Activated CD8-positive, alpha-beta T cell treated with anti-CD3 and anti-CD28 coated beads for 36 hours (primary cell): ENCODE results near the gene TMPRSS11A. TPM values are rescaled to one million over a fixed set of nuclear protein-coding genes. Genes with fewer than 3 reads are reported as not detected.

ENCODE experiments used
- ATAC-seq: fragments of 200-7000 bp; cut with Tn5 transposase; one replicate; pipeline ENCODE4 v1.10.0; 2021; ENCODE audit warnings: mild to moderate bottlenecking, moderate library complexity
- CTCF ChIA-PET: fragments of 350-600 bp; sonication (Branson Sonifier 250); formaldehyde crosslinking; loops from one replicate; lab custom pipeline; 2021; ENCODE audit warnings: antibody characterized with exemption; lab: Charles Lee
- POLR2A ChIA-PET: fragments of 350-600 bp; sonication (Branson Sonifier 250); formaldehyde crosslinking; loops from one replicate; lab custom pipeline; 2021; ENCODE audit warnings: antibody characterized with exemption; lab: Charles Lee
- DNase-seq: peaks from one replicate; pipeline ENCODE4 v3.0.0-alpha.2; 2020
- H3K27ac Mint-ChIP-seq: one replicate; pipeline ENCODE4 v1.8.0; 2021; ENCODE audit warnings: mild to moderate bottlenecking, mixed read lengths
- H3K27me3 Mint-ChIP-seq: one replicate; pipeline ENCODE4 v1.8.0; 2021; ENCODE audit warnings: mixed read lengths
- H3K36me3 Mint-ChIP-seq: one replicate; pipeline ENCODE4 v1.8.0; 2021; ENCODE audit warnings: low read depth, mixed read lengths
- H3K4me1 Mint-ChIP-seq: one replicate; pipeline ENCODE4 v1.8.0; 2021; ENCODE audit warnings: low read depth, mixed read lengths
- H3K4me3 Mint-ChIP-seq: one replicate; pipeline ENCODE4 v1.8.0; 2021; ENCODE audit warnings: mild to moderate bottlenecking, moderate library complexity, mixed read lengths
- H3K9me3 Mint-ChIP-seq: one replicate; pipeline ENCODE4 v1.8.0; 2021; ENCODE audit warnings: mixed read lengths
- CTCF ChIP-seq: fragments of 200-600 bp; IDR thresholded peaks from one replicate; pipeline ENCODE4 v1.8.0; 2022; ENCODE audit warnings: antibody characterized with exemption, mild to moderate bottlenecking
- intact Hi-C: fragments of 100-400 bp; cut with micrococcal nuclease; formaldehyde crosslinking; loops from one replicate; pipeline ENCODE4 v1.10.0; 2022
- total RNA-seq, 2 experiments: library from RNA; stranded (reverse); gene quantifications; one replicate each; pipeline ENCODE4 v1.2.3, GENCODE V29; 2021

Gene TMPRSS11A
- total RNA-seq, 2 experiments from 2014 or later = not detected

GRCh38 chr4:67899096-67899495, 64.2 kb downstream of the TMPRSS11A start:
- DNase-seq = no peak
- H3K27ac Mint-ChIP-seq = no peak overlapping the region
- H3K4me3 Mint-ChIP-seq = no peak overlapping the region
- ATAC-seq = no peak
- peaks cover 2% of the 10 kb centered on the region for H3K27me3 Mint-ChIP-seq
- intact Hi-C loops = no loop called here
- TF ChIP-seq CTCF = no peak
- H3K9me3 Mint-ChIP-seq = no peaks in the 10 kb centered on the region
- no peaks in the 10 kb centered on the region for H3K4me1 Mint-ChIP-seq
- ChIA-PET CTCF (interaction anchor here (1.2 kb wide), 1 partner anchor 11 kb away, joined by 3 read pairs; no protein-coding TSS in a partner anchor), POLR2A (no interaction called here)
- H3K36me3 Mint-ChIP-seq = no peaks in the 10 kb centered on the region

GRCh38 chr4:67897686-67898085, 65.6 kb downstream of the TMPRSS11A start:
- no peak for TF ChIP-seq CTCF
- Mint-ChIP-seq H3K9me3 (no peaks in the 10 kb centered on the region), H3K27ac (no peak overlapping the region), H3K4me3 (no peak overlapping the region), H3K27me3 (no peaks in the 10 kb centered on the region), H3K4me1 (no peaks in the 10 kb centered on the region), H3K36me3 (no peaks in the 10 kb centered on the region)
- ChIA-PET CTCF (interaction anchor here (2.8 kb wide), 1 partner anchor 13 kb away, joined by 7 read pairs; no protein-coding TSS in a partner anchor), POLR2A (interaction anchor here (0.6 kb wide), 1 partner anchor 24 kb away, joined by 3 read pairs; no protein-coding TSS in a partner anchor)
- DNase-seq (no peak), ATAC-seq (no peak)
- intact Hi-C loops = no loop called here

GRCh38 chr4:67896421-67897065, 66.8 kb downstream of the TMPRSS11A start:
- Mint-ChIP-seq H3K27me3 (no peaks in the 10 kb centered on the region), H3K9me3 (no peaks in the 10 kb centered on the region)

GRCh38 chr4:67894659-67895058, 68.6 kb downstream of the TMPRSS11A start:
- H3K4me1 Mint-ChIP-seq = no peaks in the 10 kb centered on the region
- CTCF ChIA-PET = no interaction called here
- no peak overlapping the region for H3K27ac Mint-ChIP-seq
- POLR2A ChIA-PET = no interaction called here
- no peaks in the 10 kb centered on the region for H3K36me3 Mint-ChIP-seq
- ATAC-seq (no peak), DNase-seq (no peak)
- no peaks in the 10 kb centered on the region for H3K27me3 Mint-ChIP-seq
- no peak overlapping the region for H3K4me3 Mint-ChIP-seq
- intact Hi-C loops = no loop called here
- H3K9me3 Mint-ChIP-seq = no peaks in the 10 kb centered on the region
- no peak for TF ChIP-seq CTCF

More at GRCh38 chr4:67896421-67897065, 66.8 kb downstream of the TMPRSS11A start:
- ATAC-seq = no peak
- POLR2A ChIA-PET = no interaction called here
- Mint-ChIP-seq H3K36me3 (no peaks in the 10 kb centered on the region), H3K4me3 (no peak overlapping the region), H3K27ac (no peak overlapping the region), H3K4me1 (no peaks in the 10 kb centered on the region)
- TF ChIP-seq CTCF = no peak
- intact Hi-C loops = no loop called here
- no peak for DNase-seq
- CTCF ChIA-PET = interaction anchor here (2.8 kb wide), 1 partner anchor 14 kb away, joined by 7 read pairs; no protein-coding TSS in a partner anchor

GRCh38 chr4:67892905-67893304, 70.4 kb downstream of the TMPRSS11A start:
- Mint-ChIP-seq H3K36me3 (no peaks in the 10 kb centered on the region), H3K4me3 (no peak overlapping the region), H3K27ac (no peak overlapping the region), H3K27me3 (no peaks in the 10 kb centered on the region), H3K4me1 (no peaks in the 10 kb centered on the region), H3K9me3 (no peaks in the 10 kb centered on the region)
- no peak for ATAC-seq
- intact Hi-C loops = no loop called here
- DNase-seq = no peak
- ChIA-PET POLR2A (no interaction called here), CTCF (interaction anchor here (1.7 kb wide), 1 partner anchor 146 kb away, joined by 5 read pairs; no protein-coding TSS in a partner anchor)
- TF ChIP-seq CTCF = no peak
